WTC11 (cell line): ENCODE data around the gene MTERF4. TPM values are rescaled to one million over a fixed set of nuclear protein-coding genes. Genes with fewer than 3 reads are reported as not detected.

Experiments
- ATAC-seq: fragments of 200-7000 bp; cut with Tn5 transposase; 2 replicates; pipeline ENCODE4 v1.10.0; 2021; ENCODE audit warnings: mild to moderate bottlenecking, moderate library complexity
- CTCF ChIA-PET: fragments of 300-600 bp; sonication (Branson Sonifier 250); formaldehyde crosslinking; loops from one replicate; lab custom pipeline; 2021; ENCODE audit warnings: antibody characterized with exemption; lab: Charles Lee
- POLR2A ChIA-PET: fragments of 350-600 bp; sonication (Branson Sonifier 250); formaldehyde crosslinking; loops from one replicate; lab custom pipeline; 2021; ENCODE audit warnings: antibody characterized with exemption; lab: Charles Lee
- DNase-seq: peaks from one replicate; pipeline ENCODE4 v3.0.0; 2021; ENCODE audit warnings: low spot score
- H3K27ac Mint-ChIP-seq: 2 replicates; pipeline ENCODE4 v1.8.0; 2021; ENCODE audit warnings: mixed read lengths
- H3K27me3 Mint-ChIP-seq: 2 replicates; pipeline ENCODE4 v1.8.0; 2021; ENCODE audit warnings: low read depth, mild to moderate bottlenecking, moderate library complexity, mixed read lengths
- H3K36me3 Mint-ChIP-seq: 2 replicates; pipeline ENCODE4 v1.8.0; 2021; ENCODE audit warnings: mixed read lengths
- H3K4me1 Mint-ChIP-seq: 2 replicates; pipeline ENCODE4 v1.8.0; 2022; ENCODE audit warnings: mixed read lengths
- H3K4me3 Mint-ChIP-seq: 2 replicates; pipeline ENCODE4 v1.8.0; 2021; ENCODE audit warnings: mild to moderate bottlenecking, moderate library complexity, mixed read lengths
- H3K9me3 Mint-ChIP-seq: 2 replicates; pipeline ENCODE4 v1.8.0; 2021; ENCODE audit warnings: mixed read lengths
- CBFB ChIP-seq: sonication (generic); formaldehyde crosslinking; IDR thresholded peaks from 2 replicates; pipeline ENCODE4 v1.8.1; 2022; ENCODE audit warnings: mild to moderate bottlenecking, low read depth, missing genetic modification reagents
- CREB1 ChIP-seq: sonication (generic); formaldehyde crosslinking; IDR thresholded peaks from 2 replicates; pipeline ENCODE4 v1.8.0; 2023; ENCODE audit warnings: mild to moderate bottlenecking, missing genetic modification reagents
- FOXK1 ChIP-seq: sonication (generic); formaldehyde crosslinking; IDR thresholded peaks from 2 replicates; pipeline ENCODE4 v1.8.0; 2022; ENCODE audit warnings: mild to moderate bottlenecking, moderate library complexity, missing genetic modification reagents
- GTF2I ChIP-seq: fragments of 250-450 bp; sonication (Bioruptor Pico); conservative IDR thresholded peaks from 2 replicates; pipeline ENCODE4 v1.4.0; 2021; ENCODE audit warnings: mild to moderate bottlenecking
- NR3C1 ChIP-seq: sonication (generic); formaldehyde crosslinking; conservative IDR thresholded peaks from 2 replicates; pipeline ENCODE4 v1.8.1; 2023; ENCODE audit warnings: low read depth, mild to moderate bottlenecking, missing genetic modification reagents
- SMAD4 ChIP-seq: sonication (generic); formaldehyde crosslinking; IDR thresholded peaks from 2 replicates; pipeline ENCODE4 v1.8.0; 2022; ENCODE audit warnings: mild to moderate bottlenecking, missing genetic modification reagents
- TP53 ChIP-seq: sonication (generic); formaldehyde crosslinking; IDR thresholded peaks from 2 replicates; pipeline ENCODE4 v1.8.1; 2023; ENCODE audit warnings: mild to moderate bottlenecking, missing genetic modification reagents
- total RNA-seq: library from RNA; stranded (reverse); gene quantifications from 3 replicates; pipeline ENCODE4 v1.2.3, GENCODE V29; 2021
- TF ChIP-seq, protein P1 (sequence below): fragments of 250-450 bp; sonication (Bioruptor Pico); IDR thresholded peaks from 2 replicates; pipeline ENCODE4 v2.1.2; 2022; ENCODE audit warnings: mild to moderate bottlenecking, moderate library complexity
- TF ChIP-seq, protein P2 (sequence below): fragments of 250-450 bp; sonication (Bioruptor Pico); IDR thresholded peaks from 2 replicates; pipeline ENCODE4 v1.9.0; 2021; ENCODE audit warnings: moderate library complexity, mild to moderate bottlenecking, inconsistent platforms, borderline replicate concordance
- TF ChIP-seq, protein P3 (sequence below): sonication (generic); formaldehyde crosslinking; IDR thresholded peaks from 2 replicates; pipeline ENCODE4 v1.8.1; 2022; ENCODE audit warnings: mild to moderate bottlenecking, moderate library complexity, missing genetic modification reagents
- TF ChIP-seq, protein P4 (sequence below): sonication (generic); formaldehyde crosslinking; IDR thresholded peaks from 2 replicates; pipeline ENCODE4 v1.8.0; 2022; ENCODE audit warnings: mild to moderate bottlenecking, missing genetic modification reagents
- TF ChIP-seq, protein P5 (sequence below): sonication (generic); formaldehyde crosslinking; conservative IDR thresholded peaks from 2 replicates; pipeline ENCODE4 v1.8.1; 2022; ENCODE audit warnings: mild to moderate bottlenecking, missing genetic modification reagents
- TF ChIP-seq, protein P6 (sequence below): sonication (generic); formaldehyde crosslinking; IDR thresholded peaks from 2 replicates; pipeline ENCODE4 v1.8.1; 2023; ENCODE audit warnings: mild to moderate bottlenecking, missing genetic modification reagents

MTERF4 gene
- total RNA-seq, 1 experiment from 2014 or later = 23.3 TPM

DNA sequence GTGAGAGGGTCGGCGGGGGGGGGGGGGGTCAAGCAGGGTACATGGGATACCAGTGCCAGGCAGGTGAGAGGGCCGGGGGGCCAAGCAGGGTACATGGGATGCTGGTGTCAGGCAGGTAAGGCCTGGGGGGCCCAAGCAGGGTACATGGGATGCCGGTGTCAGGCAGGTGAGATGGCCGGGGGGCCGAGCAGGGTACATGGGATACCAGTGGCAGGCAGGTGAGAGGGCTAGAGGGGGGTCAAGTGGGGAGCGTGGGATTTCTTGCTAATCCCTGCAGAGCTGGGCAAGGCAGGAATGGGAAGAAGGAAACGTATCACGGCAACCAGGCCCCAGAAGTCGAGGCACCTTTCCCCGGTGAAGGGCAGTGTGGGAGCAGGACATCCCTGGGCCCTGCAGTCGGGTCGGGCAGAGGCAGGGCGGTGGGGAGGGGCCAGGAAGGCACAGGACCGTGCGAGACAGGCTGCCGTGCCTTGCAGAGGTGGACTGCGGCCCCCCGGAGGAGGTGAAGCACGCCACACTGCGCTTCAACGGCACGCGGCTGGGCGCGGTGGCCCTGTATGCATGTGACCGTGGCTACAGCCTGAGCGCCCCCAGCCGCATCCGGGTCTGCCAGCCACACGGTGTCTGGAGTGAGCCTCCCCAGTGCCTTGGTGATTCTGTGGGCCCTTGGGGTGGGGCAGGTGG is 49.3 kb downstream of the MTERF4 start:
- Mint-ChIP-seq H3K9me3 (no peaks in the 10 kb centered on the region), H3K27me3 (no peaks in the 10 kb centered on the region), H3K4me1 (no peaks in the 10 kb centered on the region), H3K27ac (no peak overlapping the region)
- peak; percentile 26 for ATAC-seq
- POLR2A ChIA-PET = no interaction called here
- peak; percentile 12 for DNase-seq
- TF ChIP-seq, protein P1, sequence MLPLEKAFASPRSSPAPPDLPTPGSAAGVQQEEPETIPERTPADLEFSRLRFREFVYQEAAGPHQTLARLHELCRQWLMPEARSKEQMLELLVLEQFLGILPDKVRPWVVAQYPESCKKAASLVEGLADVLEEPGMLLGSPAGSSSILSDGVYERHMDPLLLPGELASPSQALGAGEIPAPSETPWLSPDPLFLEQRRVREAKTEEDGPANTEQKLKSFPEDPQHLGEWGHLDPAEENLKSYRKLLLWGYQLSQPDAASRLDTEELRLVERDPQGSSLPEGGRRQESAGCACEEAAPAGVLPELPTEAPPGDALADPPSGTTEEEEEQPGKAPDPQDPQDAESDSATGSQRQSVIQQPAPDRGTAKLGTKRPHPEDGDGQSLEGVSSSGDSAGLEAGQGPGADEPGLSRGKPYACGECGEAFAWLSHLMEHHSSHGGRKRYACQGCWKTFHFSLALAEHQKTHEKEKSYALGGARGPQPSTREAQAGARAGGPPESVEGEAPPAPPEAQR (CRISPR knock-in tag) = no peak
- TF ChIP-seq, all 79 proteins: peak for 0
- Mint-ChIP-seq H3K36me3 (no peaks in the 10 kb centered on the region), H3K4me3 (no peak overlapping the region)
- CTCF ChIA-PET = interaction anchor here (0.8 kb wide), 1 partner anchor 138 kb away, joined by 3 read pairs; no protein-coding TSS in a partner anchor

DNA sequence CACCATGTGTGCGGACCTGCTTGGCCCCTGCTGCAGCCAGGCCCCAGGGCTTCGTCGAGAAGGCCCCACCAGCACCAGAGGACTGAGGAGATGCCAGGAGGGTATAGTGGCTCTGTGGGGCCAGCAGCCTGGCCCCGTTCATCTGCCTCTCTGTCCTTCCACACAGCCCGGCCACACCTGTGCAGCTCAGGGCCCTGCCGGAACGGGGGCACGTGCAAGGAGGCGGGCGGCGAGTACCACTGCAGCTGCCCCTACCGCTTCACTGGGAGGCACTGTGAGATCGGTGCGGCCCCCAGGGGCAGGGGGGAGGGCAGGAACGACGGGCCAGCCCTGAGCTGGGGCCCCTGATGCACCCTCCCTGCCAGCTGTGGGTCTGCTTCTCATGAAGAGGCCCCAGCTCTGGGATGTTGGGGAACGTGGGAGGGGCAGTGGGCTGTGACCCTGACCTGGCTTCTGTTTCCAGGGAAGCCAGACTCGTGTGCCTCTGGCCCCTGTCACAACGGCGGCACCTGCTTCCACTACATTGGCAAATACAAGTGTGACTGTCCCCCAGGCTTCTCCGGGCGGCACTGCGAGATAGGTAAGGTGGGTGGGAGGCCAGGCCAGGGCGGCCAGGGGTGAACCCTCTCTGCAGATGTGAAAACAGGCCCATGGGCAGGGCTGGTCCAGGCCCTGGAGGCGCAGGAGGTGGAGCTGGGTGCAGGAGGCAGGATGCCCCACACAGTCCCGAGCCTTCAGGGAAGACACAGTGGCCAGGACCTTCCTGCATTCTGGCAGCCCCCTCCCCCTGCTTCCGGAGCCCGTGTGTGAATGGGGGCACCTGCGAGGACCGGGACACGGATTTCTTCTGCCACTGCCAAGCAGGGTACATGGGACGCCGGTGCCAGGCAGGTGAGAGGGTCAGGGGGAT is 50.3 kb downstream of the MTERF4 start:
- no peaks in the 10 kb centered on the region for H3K4me1 Mint-ChIP-seq
- ChIA-PET POLR2A (no interaction called here), CTCF (no interaction called here)
- H3K4me3 Mint-ChIP-seq = no peak overlapping the region
- H3K27me3 Mint-ChIP-seq = no peaks in the 10 kb centered on the region
- ATAC-seq = no peak
- no peaks in the 10 kb centered on the region for H3K36me3 Mint-ChIP-seq
- H3K27ac Mint-ChIP-seq = no peak overlapping the region
- TF ChIP-seq, protein P2, sequence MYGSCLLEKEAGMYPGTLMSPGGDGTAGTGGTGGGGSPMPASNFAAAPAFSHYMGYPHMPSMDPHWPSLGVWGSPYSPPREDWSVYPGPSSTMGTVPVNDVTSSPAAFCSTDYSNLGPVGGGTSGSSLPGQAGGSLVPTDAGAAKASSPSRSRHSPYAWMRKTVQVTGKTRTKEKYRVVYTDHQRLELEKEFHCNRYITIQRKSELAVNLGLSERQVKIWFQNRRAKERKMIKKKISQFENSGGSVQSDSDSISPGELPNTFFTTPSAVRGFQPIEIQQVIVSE = no peak
- TF ChIP-seq GTF2I (CRISPR knock-in tag) (no peak), NR3C1 (CRISPR knock-in tag) (no peak), CBFB (no peak), CREB1 (CRISPR knock-in tag) (no peak), SMAD4 (CRISPR knock-in tag) (no peak), TP53 (CRISPR knock-in tag) (no peak), FOXK1 (CRISPR knock-in tag) (no peak)
- TF ChIP-seq, protein P3, sequence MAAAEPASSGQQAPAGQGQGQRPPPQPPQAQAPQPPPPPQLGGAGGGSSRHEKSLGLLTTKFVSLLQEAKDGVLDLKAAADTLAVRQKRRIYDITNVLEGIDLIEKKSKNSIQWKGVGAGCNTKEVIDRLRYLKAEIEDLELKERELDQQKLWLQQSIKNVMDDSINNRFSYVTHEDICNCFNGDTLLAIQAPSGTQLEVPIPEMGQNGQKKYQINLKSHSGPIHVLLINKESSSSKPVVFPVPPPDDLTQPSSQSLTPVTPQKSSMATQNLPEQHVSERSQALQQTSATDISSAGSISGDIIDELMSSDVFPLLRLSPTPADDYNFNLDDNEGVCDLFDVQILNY (CRISPR knock-in tag) = no peak
- TF ChIP-seq, protein P4, sequence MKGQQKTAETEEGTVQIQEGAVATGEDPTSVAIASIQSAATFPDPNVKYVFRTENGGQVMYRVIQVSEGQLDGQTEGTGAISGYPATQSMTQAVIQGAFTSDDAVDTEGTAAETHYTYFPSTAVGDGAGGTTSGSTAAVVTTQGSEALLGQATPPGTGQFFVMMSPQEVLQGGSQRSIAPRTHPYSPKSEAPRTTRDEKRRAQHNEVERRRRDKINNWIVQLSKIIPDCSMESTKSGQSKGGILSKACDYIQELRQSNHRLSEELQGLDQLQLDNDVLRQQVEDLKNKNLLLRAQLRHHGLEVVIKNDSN (CRISPR knock-in tag) = no peak
- TF ChIP-seq, protein P5, sequence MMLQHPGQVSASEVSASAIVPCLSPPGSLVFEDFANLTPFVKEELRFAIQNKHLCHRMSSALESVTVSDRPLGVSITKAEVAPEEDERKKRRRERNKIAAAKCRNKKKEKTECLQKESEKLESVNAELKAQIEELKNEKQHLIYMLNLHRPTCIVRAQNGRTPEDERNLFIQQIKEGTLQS (CRISPR knock-in tag) = no peak
- TF ChIP-seq, protein P6, sequence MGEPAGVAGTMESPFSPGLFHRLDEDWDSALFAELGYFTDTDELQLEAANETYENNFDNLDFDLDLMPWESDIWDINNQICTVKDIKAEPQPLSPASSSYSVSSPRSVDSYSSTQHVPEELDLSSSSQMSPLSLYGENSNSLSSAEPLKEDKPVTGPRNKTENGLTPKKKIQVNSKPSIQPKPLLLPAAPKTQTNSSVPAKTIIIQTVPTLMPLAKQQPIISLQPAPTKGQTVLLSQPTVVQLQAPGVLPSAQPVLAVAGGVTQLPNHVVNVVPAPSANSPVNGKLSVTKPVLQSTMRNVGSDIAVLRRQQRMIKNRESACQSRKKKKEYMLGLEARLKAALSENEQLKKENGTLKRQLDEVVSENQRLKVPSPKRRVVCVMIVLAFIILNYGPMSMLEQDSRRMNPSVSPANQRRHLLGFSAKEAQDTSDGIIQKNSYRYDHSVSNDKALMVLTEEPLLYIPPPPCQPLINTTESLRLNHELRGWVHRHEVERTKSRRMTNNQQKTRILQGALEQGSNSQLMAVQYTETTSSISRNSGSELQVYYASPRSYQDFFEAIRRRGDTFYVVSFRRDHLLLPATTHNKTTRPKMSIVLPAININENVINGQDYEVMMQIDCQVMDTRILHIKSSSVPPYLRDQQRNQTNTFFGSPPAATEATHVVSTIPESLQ (CRISPR knock-in tag) = no peak
- DNase-seq = no peak
- H3K9me3 Mint-ChIP-seq = no peaks in the 10 kb centered on the region
